K562 (cell line): ENCODE results near the gene PLOD1. TPM values are rescaled to one million over a fixed set of nuclear protein-coding genes. Genes with fewer than 3 reads are reported as not detected.
A peak's percentile ranks its signal among the peaks of the same experiment; 100 is the strongest.

Experiments
- ATAC-seq: fragments of 200-7000 bp; cut with Tn5 transposase; 3 replicates; pipeline ENCODE4 v1.9.1; 2020; ENCODE audit warnings: moderate library complexity
- BruUV-seq: library from RNA; stranded (reverse); fragments of 400-500 nt; replicated peaks from 2 replicates; lab custom pipeline; 2021; lab: Mats Ljungman, UMichigan
- CTCF ChIA-PET: fragments of 300-600 bp; formaldehyde crosslinking; extraction: SDS; loops from one replicate; lab custom pipeline; 2021; ENCODE audit warnings: low intra/inter-chr PET ratio; lab: Yijun Ruan, JAX
- POLR2A ChIA-PET: fragments of 300-600, 350-650 bp; sonication (Branson Sonifier 250); formaldehyde crosslinking; extraction: SDS; loops from one replicate; lab custom pipeline; 2021; ENCODE audit warnings: antibody characterized with exemption, inconsistent platforms; lab: Yijun Ruan, JAX
- DNase-seq, 4 experiments: peaks; one replicate each; pipeline versions ENCODE4 v3.0.0 to v3.0.0-alpha.2; 2011 to 2018; ENCODE audit warnings: low spot score in 3 of 4, mixed read lengths in 3 of 4; ENCODE audit errors: extremely low read depth in 1 of 4
- FAIRE-seq: peaks from 2 replicates; lab custom pipeline; 2011; peaks lifted over from hg19 to GRCh38; lab: Jason Lieb, UNC
- H2AFZ ChIP-seq: 2 replicates; pipeline ENCODE4 v1.6.0; 2011; ENCODE audit warnings: low read depth, low read length, control low read depth, inconsistent platforms
- H3K27ac ChIP-seq: fragments of 200-600 bp; 3 replicates; pipeline ENCODE4 v1.8.0; 2011; ENCODE audit warnings: low read depth, mild to moderate bottlenecking, control low read depth, inconsistent platforms, low read length, moderate library complexity, mixed read lengths; ENCODE audit errors: extremely low read depth
- H3K27me3 ChIP-seq, 2 experiments: fragments of 300-600 bp in 1 of 2; 2 replicates in 1 of 2; 3 replicates in 1 of 2; pipeline versions ENCODE4 v1.6.0 to v1.8.0; 2011; ENCODE audit warnings: inconsistent platforms in 2 of 2, low read length in 2 of 2, mild to moderate bottlenecking in 1 of 2, mixed read lengths in 1 of 2, moderate library complexity in 1 of 2; ENCODE audit not compliant: control insufficient read depth in 2 of 2, insufficient read depth in 2 of 2
- H3K36me3 ChIP-seq: fragments of 300-600 bp; 3 replicates; pipeline ENCODE4 v1.8.0; 2011; ENCODE audit warnings: mild to moderate bottlenecking, low read length, inconsistent platforms; ENCODE audit not compliant: control insufficient read depth, insufficient read depth
- H3K4me1 ChIP-seq, 2 experiments: fragments of 200-600 bp in 1 of 2; replicated peaks in 1 of 2; 2 replicates in 1 of 2; 3 replicates in 1 of 2; pipeline versions ENCODE4 v1.5.1 to v1.8.0; 2011; ENCODE audit warnings: inconsistent platforms in 2 of 2, low read length in 2 of 2, mild to moderate bottlenecking in 1 of 2, mixed read lengths in 1 of 2, moderate library complexity in 1 of 2; ENCODE audit not compliant: control insufficient read depth in 2 of 2, insufficient read depth in 2 of 2
- H3K4me2 ChIP-seq: 2 replicates; pipeline ENCODE4 v1.6.1; 2011; ENCODE audit warnings: low read length, control low read depth, inconsistent platforms, mixed read lengths; ENCODE audit not compliant: insufficient read depth
- H3K4me3 ChIP-seq: fragments of 200-600 bp; sonication (generic), shearing (Covaris generic); 2 replicates; pipeline ENCODE4 v1.5.1; 2016; ENCODE audit warnings: control low read depth, inconsistent platforms
- H3K79me2 ChIP-seq: fragments of 200-600 bp; 3 replicates; pipeline ENCODE4 v1.8.0; 2011; ENCODE audit warnings: low read length, inconsistent platforms; ENCODE audit not compliant: control insufficient read depth, insufficient read depth
- H3K9ac ChIP-seq, 2 experiments: 2 replicates each; pipeline versions ENCODE4 v1.6.0 to v1.6.1; 2011; ENCODE audit warnings: low read depth in 2 of 2, low read length in 2 of 2, control low read depth in 1 of 2, inconsistent platforms in 1 of 2, mild to moderate bottlenecking in 1 of 2, mixed read lengths in 1 of 2; ENCODE audit not compliant: insufficient read depth in 1 of 2
- H3K9me1 ChIP-seq: one replicate; pipeline ENCODE4 v1.6.0; 2011; ENCODE audit warnings: inconsistent platforms, mild to moderate bottlenecking, low read length, moderate library complexity; ENCODE audit not compliant: control insufficient read depth, insufficient read depth
- H3K9me3 ChIP-seq: replicated peaks from 2 replicates; pipeline ENCODE4 v1.5.1; 2011; ENCODE audit warnings: low read depth, low read length, inconsistent platforms; ENCODE audit not compliant: control insufficient read depth, insufficient read depth
- H4K20me1 ChIP-seq: replicated peaks from 2 replicates; pipeline ENCODE4 v1.6.1; 2011; ENCODE audit warnings: low read length, inconsistent platforms, mixed read lengths; ENCODE audit not compliant: control insufficient read depth, insufficient read depth
- ADNP ChIP-seq: fragments of 200-800 bp; sonication (Bioruptor generic); IDR thresholded peaks from 2 replicates; pipeline ENCODE4 v1.6.1; 2016; ENCODE audit warnings: missing genetic modification characterization, missing compliant biosample characterization
- BACH1 ChIP-seq: fragments of 200-800 bp; sonication (Bioruptor generic); IDR thresholded peaks from 2 replicates; pipeline ENCODE4 v1.6.1; 2016; ENCODE audit warnings: missing genetic modification characterization, missing compliant biosample characterization
- BCOR ChIP-seq: fragments of 450-650 bp; IDR thresholded peaks from 2 replicates; pipeline ENCODE4 v1.6.1; 2016
- BHLHE40 ChIP-seq: IDR thresholded peaks from 2 replicates; pipeline ENCODE4 v1.6.1; 2011; ENCODE audit warnings: low read length, improper control_type of control experiment
- CHCHD3 ChIP-seq: fragments of 250-450 bp; sonication (Bioruptor Pico); IDR thresholded peaks from 2 replicates; pipeline ENCODE4 v2.1.2; 2022; ENCODE audit warnings: mild to moderate bottlenecking
- DDX20 ChIP-seq: fragments of 450-650 bp; IDR thresholded peaks from 2 replicates; pipeline ENCODE4 v1.6.1; 2016; ENCODE audit warnings: missing genetic modification characterization, low read depth, mild to moderate bottlenecking, missing compliant biosample characterization, moderate library complexity
- KDM1A ChIP-seq, 2 experiments: fragments of 450-650 bp; IDR thresholded peaks; 2 replicates each; pipeline ENCODE4 v1.6.1; 2016; ENCODE audit warnings: mild to moderate bottlenecking in 2 of 2
- KLF10 ChIP-seq: fragments of 250-450 bp; sonication (Bioruptor Pico); IDR thresholded peaks from 2 replicates; pipeline ENCODE4 v1.6.1; 2021; ENCODE audit warnings: matching md5 sums
- NUFIP1 ChIP-seq: fragments of 450-650 bp; IDR thresholded peaks from 2 replicates; pipeline ENCODE4 v1.6.1; 2018; ENCODE audit not compliant: partially characterized antibody
- PHF8 ChIP-seq: fragments of 200-600 bp; sonication (generic); IDR thresholded peaks from 2 replicates; pipeline ENCODE4 v1.6.1; 2012; ENCODE audit warnings: mixed run types, mild to moderate bottlenecking, inconsistent platforms, low read length, moderate library complexity, borderline replicate concordance
- PTBP1 ChIP-seq: fragments of 200-400 bp; formaldehyde crosslinking; IDR thresholded peaks from 2 replicates; pipeline ENCODE4 v1.6.1; 2017; ENCODE audit warnings: low read depth, low read length
- RCOR1 ChIP-seq, 2 experiments: IDR thresholded peaks; 2 replicates each; pipeline ENCODE4 v1.6.1; 2012; ENCODE audit warnings: low read depth in 2 of 2, low read length in 2 of 2, borderline replicate concordance in 1 of 2, improper control_type of control experiment in 1 of 2
- SMARCA5 ChIP-seq: fragments of 450-650 bp; IDR thresholded peaks from 2 replicates; pipeline ENCODE4 v1.6.1; 2016
- ZBTB7A ChIP-seq: IDR thresholded peaks from 2 replicates; pipeline ENCODE4 v1.6.1; 2011; ENCODE audit warnings: low read depth, mild to moderate bottlenecking, low read length, moderate library complexity, borderline replicate concordance; ENCODE audit not compliant: control insufficient read depth
- ZNF224 ChIP-seq: sonication (generic); formaldehyde crosslinking; IDR thresholded peaks from 2 replicates; pipeline ENCODE4 v1.8.0; 2022; ENCODE audit warnings: mild to moderate bottlenecking, missing genetic modification reagents
- WGBS: fragments of 100-300 bp; shearing (Covaris generic); methylation state at CpG from one replicate; pipeline ENCODE4 v1.1.6; 2016; ENCODE audit warnings: low coverage, mixed read lengths; ENCODE audit not compliant: insufficient coverage; ENCODE audit errors: missing lambda C conversion rate; 5-methylcytosine and 5-hydroxymethylcytosine counted together
- in situ Hi-C: fragments of 300-500 bp; cut with MboI; formaldehyde crosslinking; loops from 4 replicates; pipeline ENCODE4 v1.15.0; 2018; ENCODE audit warnings: inconsistent platforms, mixed read lengths
- intact Hi-C: fragments of 100-400 bp; cut with micrococcal nuclease; formaldehyde crosslinking; loops from 2 replicates; pipeline ENCODE4 v1.14.2; 2022
- polyA plus RNA-seq, 8 experiments: library from polyadenylated mRNA; depleted of rRNA in 4 of 8; stranded (reverse) in 5 of 8; unstranded in 3 of 8; fragments of >200 nt; fragmentation: Nextera tagmentation in 2 of 8; fragmentation: Illumina TruSeq in 1 of 8; extraction: Ambion mirVana in 2 of 8; extraction: Trizol in 1 of 8; gene quantifications; 2 replicates each; pipeline versions ENCODE4 v1.2.1 to v1.2.3, GENCODE V29; 2011 to 2014; ENCODE audit warnings: inconsistent platforms in 1 of 8, missing spikeins in 1 of 8
- total RNA-seq, 7 experiments: library from RNA; depleted of rRNA in 6 of 7; stranded (reverse); fragments of >200 nt in 6 of 7; fragmentation: Illumina TruSeq in 2 of 7; extraction: Trizol in 2 of 7; gene quantifications; 2 replicates each; pipeline versions ENCODE4 v1.2.1 to v1.2.3, GENCODE V29; 2011 to 2021; ENCODE audit warnings: low replicate concordance in 1 of 7
- TF ChIP-seq, protein P1 (sequence below): fragments of 450-650 bp; IDR thresholded peaks from 2 replicates; pipeline ENCODE4 v1.6.1; 2016
- TF ChIP-seq, protein P2 (sequence below): fragments of 450-650 bp; IDR thresholded peaks from 2 replicates; pipeline ENCODE4 v1.6.1; 2017; ENCODE audit warnings: mild to moderate bottlenecking, moderate library complexity
- TF ChIP-seq, protein P3 (sequence below), 3 experiments: fragments of 200-800 bp in 1 of 3; sonication (Bioruptor generic) in 1 of 3; sonication (generic) in 1 of 3; formaldehyde crosslinking in 1 of 3; IDR thresholded peaks; 2 replicates each; pipeline versions ENCODE4 v1.6.1 to v1.8.0; 2016 to 2022; ENCODE audit warnings: mild to moderate bottlenecking in 2 of 3, missing compliant biosample characterization in 2 of 3, missing genetic modification characterization in 2 of 3, missing genetic modification reagents in 1 of 3

PLOD1 gene
- total and polyA plus RNA-seq, 9 of the 15 experiments (the other 6 are each of a cell fraction or from before 2014, with no cell fraction given) = 16.6 to 90.8 (median 52.7) TPM

DNA sequence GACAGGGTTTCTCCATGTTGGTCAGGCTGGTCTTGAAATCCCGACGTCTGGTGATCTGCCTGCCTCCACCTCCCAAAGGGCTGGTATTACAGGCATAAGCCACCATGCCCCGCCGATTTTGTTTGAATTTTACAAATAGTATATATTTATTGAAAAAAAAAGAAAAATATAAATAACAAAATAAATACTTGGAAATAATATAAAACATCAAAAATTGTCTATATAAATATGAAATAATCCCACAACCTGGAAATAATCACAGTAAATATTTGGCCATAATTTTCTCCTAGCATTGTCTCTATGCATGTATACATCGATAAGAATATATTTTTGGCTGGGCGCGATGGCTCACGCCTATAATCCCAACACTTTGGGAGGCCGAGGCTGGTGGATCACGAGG lies 2.7 kb upstream of the PLOD1 start (continued):
- TF ChIP-seq NUFIP1 = no peak
- no peak for TF ChIP-seq CHCHD3 (CRISPR knock-in tag)
- no peak for TF ChIP-seq KLF10 (CRISPR knock-in tag)
- no peak for TF ChIP-seq ZNF224 (CRISPR knock-in tag)
- TF ChIP-seq, protein P1, sequence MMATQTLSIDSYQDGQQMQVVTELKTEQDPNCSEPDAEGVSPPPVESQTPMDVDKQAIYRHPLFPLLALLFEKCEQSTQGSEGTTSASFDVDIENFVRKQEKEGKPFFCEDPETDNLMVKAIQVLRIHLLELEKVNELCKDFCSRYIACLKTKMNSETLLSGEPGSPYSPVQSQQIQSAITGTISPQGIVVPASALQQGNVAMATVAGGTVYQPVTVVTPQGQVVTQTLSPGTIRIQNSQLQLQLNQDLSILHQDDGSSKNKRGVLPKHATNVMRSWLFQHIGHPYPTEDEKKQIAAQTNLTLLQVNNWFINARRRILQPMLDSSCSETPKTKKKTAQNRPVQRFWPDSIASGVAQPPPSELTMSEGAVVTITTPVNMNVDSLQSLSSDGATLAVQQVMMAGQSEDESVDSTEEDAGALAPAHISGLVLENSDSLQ = no peak
- no peak for TF ChIP-seq PHF8
- TF ChIP-seq, all 486 proteins: peak for 0

DNA sequence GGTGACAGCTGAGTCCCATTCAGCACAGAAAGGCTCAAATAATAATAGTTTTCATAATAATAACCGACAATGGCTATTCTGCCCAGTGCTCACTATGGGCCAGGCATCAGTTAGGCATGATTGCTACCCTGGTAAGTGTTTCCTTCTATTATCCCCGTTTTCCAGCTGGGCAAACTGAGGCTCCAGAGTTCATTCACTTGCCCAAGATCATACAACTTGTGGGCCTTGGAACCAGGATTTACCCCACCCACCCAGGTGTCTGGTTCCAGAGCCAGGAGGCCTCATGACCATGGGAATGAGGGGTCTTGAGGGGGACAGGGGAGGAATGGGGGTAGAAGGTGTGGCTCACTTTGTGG lies 518 bp downstream of the PLOD1 start:
- intact Hi-C loops (no loop called here), in situ Hi-C loops (no loop called here)
- WGBS = 0% methylated on average over 2 of the region's 2 CpGs
- TSS peak; percentile 73 for BruUV-seq
- H3K9me1 ChIP-seq = no peaks in the 10 kb centered on the region
- ChIA-PET POLR2A (interaction anchor here (0.9 to 8.3 kb wide), 8 partner anchors 9 to 97 kb away, joined by 3 to 129 read pairs (median 5); no protein-coding TSS in a partner anchor), CTCF (no interaction called here)
- DNase-seq (peak in 1 of 4 experiments; percentile 26), FAIRE-seq (no peak), ATAC-seq (no peak)
- peak overlapping the region; percentile 95 to 96 for H3K9ac ChIP-seq
- H3K79me2 ChIP-seq = peaks cover 55% of the 10 kb centered on the region
- H3K4me3 ChIP-seq = peak overlapping the region; percentile 75
- H2AFZ ChIP-seq = peak overlapping the region; percentile 93
- no peaks in the 10 kb centered on the region; the same call in 1 of the 2 replicates for H4K20me1 ChIP-seq
- no peaks in the 10 kb centered on the region for H3K9me3 ChIP-seq
- peaks cover 36 to 56% of the 10 kb centered on the region in 2 experiments for H3K4me1 ChIP-seq
- H3K27me3 ChIP-seq = no peaks in the 10 kb centered on the region; a peak in 1 of 5 replicates
- peak overlapping the region; percentile 97 for H3K27ac ChIP-seq
- H3K4me2 ChIP-seq = peak overlapping the region; percentile 99
- peaks cover 34% of the 10 kb centered on the region; the same call in 2 of the 3 replicates for H3K36me3 ChIP-seq
- peak; percentile 35; the same call in 1 of the 2 replicates for TF ChIP-seq ADNP (tag)
- no peak for TF ChIP-seq BACH1 (tag)
- TF ChIP-seq DDX20 (tag) = no peak
- peak; percentile 79 to 91 for TF ChIP-seq KDM1A (IDR thresholded peaks at IDR 0.05)
- TF ChIP-seq, protein P2, sequence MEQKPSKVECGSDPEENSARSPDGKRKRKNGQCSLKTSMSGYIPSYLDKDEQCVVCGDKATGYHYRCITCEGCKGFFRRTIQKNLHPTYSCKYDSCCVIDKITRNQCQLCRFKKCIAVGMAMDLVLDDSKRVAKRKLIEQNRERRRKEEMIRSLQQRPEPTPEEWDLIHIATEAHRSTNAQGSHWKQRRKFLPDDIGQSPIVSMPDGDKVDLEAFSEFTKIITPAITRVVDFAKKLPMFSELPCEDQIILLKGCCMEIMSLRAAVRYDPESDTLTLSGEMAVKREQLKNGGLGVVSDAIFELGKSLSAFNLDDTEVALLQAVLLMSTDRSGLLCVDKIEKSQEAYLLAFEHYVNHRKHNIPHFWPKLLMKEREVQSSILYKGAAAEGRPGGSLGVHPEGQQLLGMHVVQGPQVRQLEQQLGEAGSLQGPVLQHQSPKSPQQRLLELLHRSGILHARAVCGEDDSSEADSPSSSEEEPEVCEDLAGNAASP = no peak
- TF ChIP-seq, protein P3, sequence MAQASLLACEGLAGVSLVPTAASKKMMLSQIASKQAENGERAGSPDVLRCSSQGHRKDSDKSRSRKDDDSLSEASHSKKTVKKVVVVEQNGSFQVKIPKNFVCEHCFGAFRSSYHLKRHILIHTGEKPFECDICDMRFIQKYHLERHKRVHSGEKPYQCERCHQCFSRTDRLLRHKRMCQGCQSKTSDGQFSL (CRISPR knock-in tag; IDR thresholded peaks at IDR 0.05) = no peak
- TF ChIP-seq, protein P3 (tag; IDR thresholded peaks at IDR 0.05) = 0 out of 4 replicates have a peak, but pooled peaks of 1 of the 2 experiments have one; percentile 7
- peak; percentile 57 for TF ChIP-seq ZBTB7A
- TF ChIP-seq RCOR1 (IDR thresholded peaks at IDR 0.05; ENCODE audit: borderline replicate concordance in 1 of 2, low read depth in 2 of 2, low read length in 2 of 2) = peak; percentile 45 to 67; a peak in 2 of 4 replicates
- TF ChIP-seq PTBP1 = 0 out of 2 replicates have a peak, but pooled peaks have one; percentile 69
- peak; percentile 96 for TF ChIP-seq BCOR
- TF ChIP-seq BHLHE40 = 0 out of 2 replicates have a peak, but pooled peaks have one; percentile 3
- TF ChIP-seq SMARCA5 = 0 out of 2 replicates have a peak, but pooled peaks have one; percentile 62
